ENCODE measurements around the gene NR2C1. TPM values are rescaled to one million over a fixed set of nuclear protein-coding genes. Genes with fewer than 3 reads are reported as not detected.

The NR2C1 gene
- total and polyA plus RNA-seq, 2 donors (not counting 1 experiment from before 2014, with no cell fraction given), result 31.2 to 53.9 TPM

- H3K4me2 ChIP-seq (replicated peaks; ENCODE audit: low read depth, low read length, poor library complexity, severe bottlenecking), result no peak overlapping the region
- H3K79me2 ChIP-seq (ENCODE audit: control insufficient read depth, insufficient read depth, low read length), result peaks cover 33% of the 10 kb centered on the region
- H3K36me3 ChIP-seq (replicated peaks in 1 of 2; ENCODE audit: control extremely low read depth in 1 of 2, control insufficient read depth in 1 of 2, extremely low read depth in 1 of 2, insufficient read depth in 2 of 2, low read length in 1 of 2), result peaks cover 2 to 35% of the 10 kb centered on the region in 2 experiments
- no peak overlapping the region for H2AFZ ChIP-seq (ENCODE audit: insufficient read depth, low read depth, low read length, poor library complexity, severe bottlenecking)
- ChIA-PET POLR2A (no interaction called here), CTCF (interaction anchor here (0.6 kb wide), 1 partner anchor 137 kb away, joined by 4 read pairs; no protein-coding TSS in a partner anchor)
- no peak overlapping the region for H3K4me3 ChIP-seq (ENCODE audit: control extremely low read depth in 1 of 5, extremely low read depth in 1 of 5, insufficient read depth in 1 of 5, low read depth in 2 of 5, low read length in 4 of 5)
- H3K27ac ChIP-seq (ENCODE audit: low read length in 2 of 2), result no peak overlapping the region
- H3K27ac Mint-ChIP-seq, result no peak overlapping the region
- H3K4me1 Mint-ChIP-seq, result peaks cover 3% of the 10 kb centered on the region
- no peaks in the 10 kb centered on the region for H3K9me3 Mint-ChIP-seq (ENCODE audit: insufficient read depth)
- no peaks in the 10 kb centered on the region for H3K27me3 ChIP-seq (replicated peaks in 1 of 4; ENCODE audit: control extremely low read depth in 1 of 4, control insufficient read depth in 3 of 4, insufficient read depth in 4 of 4, low read length in 3 of 4)
- H3K27me3 Mint-ChIP-seq, result no peaks in the 10 kb centered on the region
- intact Hi-C loops (cut with micrococcal nuclease), result no loop called here
- no peak for DNase-seq
- H3K4me3 Mint-ChIP-seq, result no peak overlapping the region
- no peak overlapping the region for H3K9ac ChIP-seq (ENCODE audit: low read length)
- no peak for ATAC-seq (ENCODE audit: low read depth)
- H3K4me1 ChIP-seq (ENCODE audit: control insufficient read depth in 2 of 2, insufficient read depth in 2 of 2, low read length in 2 of 2), result no peaks in the 10 kb centered on the region
- no peaks in the 10 kb centered on the region for H3K9me3 ChIP-seq (ENCODE audit: control extremely low read depth in 1 of 3, control insufficient read depth in 2 of 3, insufficient read depth in 1 of 3, low read length in 2 of 3)
- TF ChIP-seq CTCF (IDR thresholded peaks at IDR 0.05), result no peak
- TF ChIP-seq EZH2 (IDR thresholded peaks at IDR 0.05; ENCODE audit: borderline replicate concordance, insufficient read depth, low read depth, low read length, poor library complexity, severe bottlenecking), result no peak
- H4K20me1 ChIP-seq (ENCODE audit: control insufficient read depth, insufficient read depth, low read length, poor library complexity, severe bottlenecking), result no peaks in the 10 kb centered on the region
- WGBS (ENCODE audit: insufficient coverage), result 100% methylated on average over 2 of the region's 7 CpGs
Measured at GRCh38 chr12:95066091-95066855, 7.1 kb downstream of the NR2C1 start.

GRCh38 chr12:95060951-95061350 lies 12.5 kb downstream of the NR2C1 start:
- H3K9me3 Mint-ChIP-seq (ENCODE audit: insufficient read depth), result no peaks in the 10 kb centered on the region
- CTCF ChIA-PET, result no interaction called here
- Histone ChIP-seq H3K4me1 (ENCODE audit: control insufficient read depth in 2 of 2, insufficient read depth in 2 of 2, low read length in 2 of 2) (no peaks in the 10 kb centered on the region), H3K79me2 (ENCODE audit: control insufficient read depth, insufficient read depth, low read length) (peaks cover 2% of the 10 kb centered on the region), H3K36me3 (replicated peaks in 1 of 2; ENCODE audit: control extremely low read depth in 1 of 2, control insufficient read depth in 1 of 2, extremely low read depth in 1 of 2, insufficient read depth in 2 of 2, low read length in 1 of 2) (peaks cover 9 to 64% of the 10 kb centered on the region in 2 experiments), H3K4me2 (replicated peaks; ENCODE audit: low read depth, low read length, poor library complexity, severe bottlenecking) (no peak overlapping the region), H2AFZ (ENCODE audit: insufficient read depth, low read depth, low read length, poor library complexity, severe bottlenecking) (no peak overlapping the region), H3K9me3 (ENCODE audit: control extremely low read depth in 1 of 3, control insufficient read depth in 2 of 3, insufficient read depth in 1 of 3, low read length in 2 of 3) (no peaks in the 10 kb centered on the region), H3K4me3 (ENCODE audit: control extremely low read depth in 1 of 5, extremely low read depth in 1 of 5, insufficient read depth in 1 of 5, low read depth in 2 of 5, low read length in 4 of 5) (no peak overlapping the region), H3K9ac (ENCODE audit: low read length) (no peak overlapping the region), H3K27ac (ENCODE audit: low read length in 2 of 2) (no peak overlapping the region), H4K20me1 (ENCODE audit: control insufficient read depth, insufficient read depth, low read length, poor library complexity, severe bottlenecking) (no peaks in the 10 kb centered on the region), H3K27me3 (replicated peaks in 1 of 4; ENCODE audit: control extremely low read depth in 1 of 4, control insufficient read depth in 3 of 4, insufficient read depth in 4 of 4, low read length in 3 of 4) (no peaks in the 10 kb centered on the region)
- H3K4me1 Mint-ChIP-seq, result no peaks in the 10 kb centered on the region
- DNase-seq (no peak), ATAC-seq (ENCODE audit: low read depth) (no peak)
- TF ChIP-seq EZH2 (IDR thresholded peaks at IDR 0.05; ENCODE audit: borderline replicate concordance, insufficient read depth, low read depth, low read length, poor library complexity, severe bottlenecking) (no peak), CTCF (IDR thresholded peaks at IDR 0.05) (no peak)
- POLR2A ChIA-PET, result no interaction called here
- 100% methylated on average over 1 of the region's 1 CpG for WGBS (ENCODE audit: insufficient coverage)
- no peak overlapping the region for H3K27ac Mint-ChIP-seq
- no peak overlapping the region for H3K4me3 Mint-ChIP-seq
- intact Hi-C loops (cut with micrococcal nuclease), result no loop called here
- H3K27me3 Mint-ChIP-seq, result no peaks in the 10 kb centered on the region
